ENCODE measurements around the gene CAND2.

GRCh38 chr3:12829886-12830784 lies 33.7 kb downstream of the CAND2 start:
- no peak for TF ChIP-seq CTCF (IDR thresholded peaks at IDR 0.05)
- TF ChIP-seq EP300 (IDR thresholded peaks at IDR 0.05), result no peak
